HG03460 (cell line): Measurements from ENCODE around the gene CACNG6.
"Not testable (repeated sequence)": the region's sequence is repeated elsewhere in the genome, so short reads cannot be mapped to it uniquely, and the experiment has no call there.

Source experiments
- ATAC-seq: cut with Tn5 transposase; IDR thresholded peaks from one replicate; pipeline ENCODE4 v1.9.1; 2021; ENCODE audit not compliant: unreplicated experiment

Gene CACNG6

GRCh38 chr19:53991224-53992113, at the start of gene CACNG6:
CACNG6 (plus strand) TSS chr19:53991637; CDS start chr19:53992878, 1,241 bp downstream.
- no peak for ATAC-seq

- no peak for ATAC-seq
These were observed 49.2 kb upstream of the CACNG6 start for GRCh38 chr19:53942001-53942786.

- ATAC-seq: no peak
These were observed 47.0 kb upstream of the CACNG6 start for GRCh38 chr19:53944416-53944815.

GRCh38 chr19:53944933-53945332, 46.5 kb upstream of the CACNG6 start:
- no peak for ATAC-seq

GRCh38 chr19:53945441-53945840, 46.0 kb upstream of the CACNG6 start:
- no peak for ATAC-seq

GRCh38 chr19:53945998-53946397, 45.4 kb upstream of the CACNG6 start:
- ATAC-seq: no peak

- no peak for ATAC-seq
These were observed 43.8 kb upstream of the CACNG6 start for GRCh38 chr19:53947624-53948023.

GRCh38 chr19:53948611-53949010, 42.8 kb upstream of the CACNG6 start:
- ATAC-seq: not testable (repeated sequence)

- no peak for ATAC-seq
These were observed 40.0 kb upstream of the CACNG6 start for GRCh38 chr19:53951436-53951835.

GRCh38 chr19:53951947-53952346, 39.5 kb upstream of the CACNG6 start:
- ATAC-seq: no peak

GRCh38 chr19:53953383-53953782, 38.1 kb upstream of the CACNG6 start:
- ATAC-seq: no peak

- ATAC-seq: no peak
These were observed 33.8 kb upstream of the CACNG6 start for GRCh38 chr19:53957448-53958167.

- ATAC-seq: no peak
These were observed 33.3 kb upstream of the CACNG6 start for GRCh38 chr19:53958168-53958571.

GRCh38 chr19:53958823-53959757, 32.3 kb upstream of the CACNG6 start:
- ATAC-seq: no peak

GRCh38 chr19:53960187-53960586, 31.2 kb upstream of the CACNG6 start:
- ATAC-seq: no peak

- ATAC-seq: no peak
These were observed 30.6 kb upstream of the CACNG6 start for GRCh38 chr19:53960886-53961285.

- no peak for ATAC-seq
These were observed 29.7 kb upstream of the CACNG6 start for GRCh38 chr19:53961523-53962356.

- no peak for ATAC-seq
These were observed 28.5 kb upstream of the CACNG6 start, which contains the start of gene CACNG8 for GRCh38 chr19:53962887-53963431. CACNG8 (plus strand) TSS chr19:53962937.

GRCh38 chr19:53965091-53965490, 26.3 kb upstream of the CACNG6 start:
- ATAC-seq: no peak
